Neural crest cell (in vitro differentiated cells): ENCODE results near the gene PACS1. TPM values are rescaled to one million over a fixed set of nuclear protein-coding genes. Genes with fewer than 3 reads are reported as not detected.

Experiments used
- DNase-seq: peaks from one replicate; pipeline ENCODE4 v3.0.0; 2021; ENCODE audit warnings: low read depth, mixed read lengths, low spot score
- H3K27ac Mint-ChIP-seq: one replicate; pipeline ENCODE4 v1.8.0; 2021; ENCODE audit warnings: mild to moderate bottlenecking, mixed read lengths; ENCODE audit not compliant: unreplicated experiment
- H3K27me3 Mint-ChIP-seq: 2 replicates; pipeline ENCODE4 v1.8.0; 2021; ENCODE audit warnings: low read depth, mild to moderate bottlenecking, mixed read lengths
- H3K36me3 Mint-ChIP-seq: 2 replicates; pipeline ENCODE4 v1.8.0; 2021; ENCODE audit warnings: low read depth, mild to moderate bottlenecking, mixed read lengths
- H3K4me1 Mint-ChIP-seq: 2 replicates; pipeline ENCODE4 v1.8.0; 2021; ENCODE audit warnings: mixed read lengths
- H3K4me3 Mint-ChIP-seq: one replicate; pipeline ENCODE4 v1.8.0; 2021; ENCODE audit warnings: mild to moderate bottlenecking, mixed read lengths
- H3K9me3 Mint-ChIP-seq: 2 replicates; pipeline ENCODE4 v1.8.0; 2021; ENCODE audit warnings: mixed read lengths
- CTCF ChIP-seq: fragments of 200-600 bp; sonication (generic); conservative IDR thresholded peaks from 2 replicates; pipeline ENCODE4 v1.5.0; 2021; ENCODE audit warnings: antibody characterized with exemption, mild to moderate bottlenecking
- total RNA-seq: library from RNA; stranded (reverse); gene quantifications from 2 replicates; pipeline ENCODE4 v1.2.1, GENCODE V29; 2021

PACS1 gene
- total RNA-seq, 1 donor from 2014 or later = 54.3 TPM

GRCh38 chr11:66284526-66285078, 214.5 kb downstream of the PACS1 start:
- Mint-ChIP-seq H3K9me3 (no peaks in the 10 kb centered on the region), H3K27ac (no peak overlapping the region), H3K4me3 (peak overlapping the region; percentile 61), H3K27me3 (peaks cover 18% of the 10 kb centered on the region), H3K36me3 (no peaks in the 10 kb centered on the region), H3K4me1 (peaks cover 48% of the 10 kb centered on the region)
- DNase-seq = no peak
- TF ChIP-seq CTCF = no peak

GRCh38 chr11:66285250-66285947, 215.3 kb downstream of the PACS1 start:
- no peak for DNase-seq
- Mint-ChIP-seq H3K36me3 (no peaks in the 10 kb centered on the region), H3K27me3 (peaks cover 26% of the 10 kb centered on the region), H3K4me3 (peak overlapping the region; percentile 80), H3K9me3 (no peaks in the 10 kb centered on the region), H3K27ac (peak overlapping the region; percentile 78), H3K4me1 (peaks cover 48% of the 10 kb centered on the region)
- TF ChIP-seq CTCF = no peak

GRCh38 chr11:66286699-66287098, 216.6 kb downstream of the PACS1 start:
- Mint-ChIP-seq H3K4me3 (peak overlapping the region; percentile 85), H3K27ac (no peak overlapping the region), H3K36me3 (no peaks in the 10 kb centered on the region), H3K4me1 (peaks cover 44% of the 10 kb centered on the region), H3K9me3 (no peaks in the 10 kb centered on the region), H3K27me3 (peaks cover 27% of the 10 kb centered on the region)
- no peak for DNase-seq
- TF ChIP-seq CTCF = no peak

- TF ChIP-seq CTCF = no peak
- H3K36me3 Mint-ChIP-seq = no peaks in the 10 kb centered on the region
- H3K27me3 Mint-ChIP-seq = peaks cover 28% of the 10 kb centered on the region
- no peak for DNase-seq
- peaks cover 38% of the 10 kb centered on the region for H3K4me1 Mint-ChIP-seq
- no peaks in the 10 kb centered on the region for H3K9me3 Mint-ChIP-seq
- no peak overlapping the region for H3K27ac Mint-ChIP-seq
- peak overlapping the region; percentile 85 for H3K4me3 Mint-ChIP-seq
Measured at GRCh38 chr11:66287211-66287888, 217.3 kb downstream of the PACS1 start.

- DNase-seq = no peak
- H3K36me3 Mint-ChIP-seq = no peaks in the 10 kb centered on the region
- peaks cover 36% of the 10 kb centered on the region for H3K4me1 Mint-ChIP-seq
- peak overlapping the region; percentile 91 for H3K4me3 Mint-ChIP-seq
- peak overlapping the region; percentile 95 for H3K27ac Mint-ChIP-seq
- TF ChIP-seq CTCF = no peak
- H3K9me3 Mint-ChIP-seq = no peaks in the 10 kb centered on the region
- peaks cover 35% of the 10 kb centered on the region for H3K27me3 Mint-ChIP-seq
Measured at GRCh38 chr11:66287889-66288670, 218.0 kb downstream of the PACS1 start.
